Thymus (tissue), 11 donors: ENCODE data around the gene STAG1. TPM values are rescaled to one million over a fixed set of nuclear protein-coding genes. Genes with fewer than 3 reads are reported as not detected.
A peak's percentile ranks its signal among the peaks of the same experiment; 100 is the strongest.
"Not testable (repeated sequence)": the region's sequence is repeated elsewhere in the genome, so short reads cannot be mapped to it uniquely, and the experiment has no call there.

Experiments used
- DNase-seq, 9 donors: peaks; one replicate each; pipeline ENCODE4 v3.0.0-alpha.2; 2013; ENCODE audit warnings: low spot score in 9 of 9, low read depth in 6 of 9, missing footprints in 1 of 9
- H3K27ac ChIP-seq, 2 donors: one replicate each; pipeline ENCODE4 v1.5.1; 2013; ENCODE audit warnings: control low read depth in 1 of 2, low read depth in 1 of 2, low read length in 1 of 2, mild to moderate bottlenecking in 1 of 2, moderate library complexity in 1 of 2
- H3K27me3 ChIP-seq, 2 donors: one replicate each; pipeline ENCODE4 v1.5.1; 2013; ENCODE audit warnings: low read length in 1 of 2; ENCODE audit not compliant: control insufficient read depth in 2 of 2, insufficient read depth in 1 of 2
- H3K36me3 ChIP-seq, 2 donors: one replicate each; pipeline ENCODE4 v1.5.1; 2013; ENCODE audit warnings: low read length in 1 of 2, mild to moderate bottlenecking in 1 of 2, moderate library complexity in 1 of 2; ENCODE audit not compliant: control insufficient read depth in 2 of 2, insufficient read depth in 2 of 2
- H3K4me1 ChIP-seq, 2 donors: one replicate each; pipeline ENCODE4 v1.5.1; 2013; ENCODE audit warnings: low read length in 2 of 2; ENCODE audit not compliant: control insufficient read depth in 2 of 2, insufficient read depth in 2 of 2
- H3K4me3 ChIP-seq, 2 donors: one replicate each; pipeline ENCODE4 v1.5.1; 2013; ENCODE audit warnings: low read length in 2 of 2, control low read depth in 1 of 2, mild to moderate bottlenecking in 1 of 2
- H3K9me3 ChIP-seq, 2 donors: one replicate each; pipeline ENCODE4 v1.5.1; 2013; ENCODE audit warnings: low read length in 1 of 2, mild to moderate bottlenecking in 1 of 2; ENCODE audit not compliant: control insufficient read depth in 2 of 2, insufficient read depth in 1 of 2
- WGBS: extraction: QIAGEN DNeasy Blood & Tissue Kit; methylation state at CpG from one replicate; pipeline ENCODE4 v1.1.7; 2013; 5-methylcytosine and 5-hydroxymethylcytosine counted together
- polyA plus RNA-seq: library from polyadenylated mRNA; stranded (reverse); fragments of 200-250 nt; gene quantifications from one replicate; pipeline ENCODE4 v1.2.3, GENCODE V29; 2013
- total RNA-seq: library from RNA; stranded (reverse); fragments of 120-200 nt; gene quantifications from one replicate; pipeline ENCODE4 v1.2.4, GENCODE V29; 2013
- donor health status: healthy.

The STAG1 gene
- total and polyA plus RNA-seq, 2 donors = 15.9 to 36.0 TPM

GRCh38 chr3:136617969-136618525 is 134.1 kb downstream of the STAG1 start:
- DNase-seq = not testable (repeated sequence)

GRCh38 chr3:136617198-136617597 is 135.0 kb downstream of the STAG1 start:
- no peaks in the 10 kb centered on the region for H3K4me1 ChIP-seq
- no peak overlapping the region for H3K4me3 ChIP-seq
- no peaks in the 10 kb centered on the region for H3K9me3 ChIP-seq
- DNase-seq = no peak
- no peaks in the 10 kb centered on the region for H3K27me3 ChIP-seq
- peaks cover 11% of the 10 kb centered on the region in 2 donors for H3K36me3 ChIP-seq
- no peak overlapping the region for H3K27ac ChIP-seq

More at GRCh38 chr3:136617969-136618525, 134.1 kb downstream of the STAG1 start:
- H3K36me3 ChIP-seq = peaks cover 11% of the 10 kb centered on the region in 2 donors
- 98% methylated on average over 6 of the region's 6 CpGs for WGBS
- not testable (repeated sequence) for H3K9me3 ChIP-seq, H3K4me3 ChIP-seq, H3K27ac ChIP-seq, H3K27me3 ChIP-seq, H3K4me1 ChIP-seq

- WGBS = 98% methylated on average over 2 of the region's 2 CpGs
- no peak for DNase-seq
- Histone ChIP-seq H3K4me3 (no peak overlapping the region), H3K27me3 (no peaks in the 10 kb centered on the region), H3K4me1 (no peaks in the 10 kb centered on the region), H3K9me3 (no peaks in the 10 kb centered on the region), H3K27ac (no peak overlapping the region), H3K36me3 (peaks cover 8 to 13% of the 10 kb centered on the region in 2 donors)
Observed at GRCh38 chr3:136612512-136612911, 139.7 kb downstream of the STAG1 start.

- Histone ChIP-seq H3K9me3 (no peaks in the 10 kb centered on the region), H3K36me3 (peaks cover 6 to 7% of the 10 kb centered on the region in 2 donors), H3K4me3 (no peak overlapping the region), H3K4me1 (no peaks in the 10 kb centered on the region), H3K27me3 (no peaks in the 10 kb centered on the region), H3K27ac (no peak overlapping the region)
- 98% methylated on average over 2 of the region's 2 CpGs for WGBS
- no peak for DNase-seq
Observed at GRCh38 chr3:136606990-136607389, 145.2 kb downstream of the STAG1 start.

GRCh38 chr3:136606216-136606615 is 146.0 kb downstream of the STAG1 start:
- not testable (repeated sequence) for H3K4me1 ChIP-seq, H3K27me3 ChIP-seq, H3K27ac ChIP-seq, DNase-seq, H3K9me3 ChIP-seq, H3K4me3 ChIP-seq
- H3K36me3 ChIP-seq = peaks cover 6 to 10% of the 10 kb centered on the region in 2 donors
- WGBS = 98% methylated on average over 7 of the region's 7 CpGs

- Histone ChIP-seq H3K27ac (no peak overlapping the region), H3K27me3 (no peaks in the 10 kb centered on the region), H3K4me1 (no peaks in the 10 kb centered on the region), H3K4me3 (no peak overlapping the region), H3K9me3 (no peaks in the 10 kb centered on the region), H3K36me3 (peaks cover 10 to 16% of the 10 kb centered on the region in 2 donors)
- WGBS = 98% methylated on average over 1 of the region's 1 CpG
- DNase-seq = no peak
Observed at GRCh38 chr3:136604961-136605360, 147.2 kb downstream of the STAG1 start.

- H3K27me3 ChIP-seq = no peaks in the 10 kb centered on the region
- WGBS = 98% methylated on average over 2 of the region's 2 CpGs
- no peak overlapping the region for H3K27ac ChIP-seq
- no peak overlapping the region for H3K4me3 ChIP-seq
- H3K36me3 ChIP-seq = peaks cover 10 to 13% of the 10 kb centered on the region in 2 donors
- no peak for DNase-seq
- no peaks in the 10 kb centered on the region for H3K9me3 ChIP-seq
- no peaks in the 10 kb centered on the region for H3K4me1 ChIP-seq
Observed at GRCh38 chr3:136602818-136603217, 149.4 kb downstream of the STAG1 start.

- H3K27ac ChIP-seq = peak overlapping the region in 1 of 2 donors; percentile 43
Observed at GRCh38 chr3:136595913-136596697, 156.1 kb downstream of the STAG1 start.

GRCh38 chr3:136586580-136586979 is 165.6 kb downstream of the STAG1 start:
- DNase-seq = no peak
- Histone ChIP-seq H3K36me3 (peaks cover 0 to 18% of the 10 kb centered on the region in 2 donors), H3K27ac (no peak overlapping the region), H3K4me1 (no peaks in the 10 kb centered on the region), H3K27me3 (no peaks in the 10 kb centered on the region), H3K4me3 (no peak overlapping the region), H3K9me3 (no peaks in the 10 kb centered on the region)

More at GRCh38 chr3:136595913-136596697, 156.1 kb downstream of the STAG1 start:
- no peaks in the 10 kb centered on the region for H3K27me3 ChIP-seq
- H3K36me3 ChIP-seq = peaks cover 13 to 17% of the 10 kb centered on the region in 2 donors
- no peaks in the 10 kb centered on the region for H3K9me3 ChIP-seq
- peaks cover 0 to 3% of the 10 kb centered on the region in 2 donors for H3K4me1 ChIP-seq
- 44% methylated on average over 5 of the region's 5 CpGs for WGBS
- no peak overlapping the region for H3K4me3 ChIP-seq
- peak in 4 of 9 donors; percentile 3 to 28 (median 8) for DNase-seq
